Activated CD8-positive, alpha-beta memory T cell treated with anti-CD3 and anti-CD28 coated beads for 1 hour (primary cell): Measurements from ENCODE around the gene PDS5A.
"Not testable (repeated sequence)": the region's sequence is repeated elsewhere in the genome, so short reads cannot be mapped to it uniquely, and the experiment has no call there.

Experiments
- DNase-seq, 2 donors: peaks; one replicate each; pipeline ENCODE4 v3.0.0-alpha.2; 2020; ENCODE audit warnings: low read depth in 1 of 2; ENCODE audit errors: extremely low read depth in 1 of 2

The PDS5A gene, protein sequence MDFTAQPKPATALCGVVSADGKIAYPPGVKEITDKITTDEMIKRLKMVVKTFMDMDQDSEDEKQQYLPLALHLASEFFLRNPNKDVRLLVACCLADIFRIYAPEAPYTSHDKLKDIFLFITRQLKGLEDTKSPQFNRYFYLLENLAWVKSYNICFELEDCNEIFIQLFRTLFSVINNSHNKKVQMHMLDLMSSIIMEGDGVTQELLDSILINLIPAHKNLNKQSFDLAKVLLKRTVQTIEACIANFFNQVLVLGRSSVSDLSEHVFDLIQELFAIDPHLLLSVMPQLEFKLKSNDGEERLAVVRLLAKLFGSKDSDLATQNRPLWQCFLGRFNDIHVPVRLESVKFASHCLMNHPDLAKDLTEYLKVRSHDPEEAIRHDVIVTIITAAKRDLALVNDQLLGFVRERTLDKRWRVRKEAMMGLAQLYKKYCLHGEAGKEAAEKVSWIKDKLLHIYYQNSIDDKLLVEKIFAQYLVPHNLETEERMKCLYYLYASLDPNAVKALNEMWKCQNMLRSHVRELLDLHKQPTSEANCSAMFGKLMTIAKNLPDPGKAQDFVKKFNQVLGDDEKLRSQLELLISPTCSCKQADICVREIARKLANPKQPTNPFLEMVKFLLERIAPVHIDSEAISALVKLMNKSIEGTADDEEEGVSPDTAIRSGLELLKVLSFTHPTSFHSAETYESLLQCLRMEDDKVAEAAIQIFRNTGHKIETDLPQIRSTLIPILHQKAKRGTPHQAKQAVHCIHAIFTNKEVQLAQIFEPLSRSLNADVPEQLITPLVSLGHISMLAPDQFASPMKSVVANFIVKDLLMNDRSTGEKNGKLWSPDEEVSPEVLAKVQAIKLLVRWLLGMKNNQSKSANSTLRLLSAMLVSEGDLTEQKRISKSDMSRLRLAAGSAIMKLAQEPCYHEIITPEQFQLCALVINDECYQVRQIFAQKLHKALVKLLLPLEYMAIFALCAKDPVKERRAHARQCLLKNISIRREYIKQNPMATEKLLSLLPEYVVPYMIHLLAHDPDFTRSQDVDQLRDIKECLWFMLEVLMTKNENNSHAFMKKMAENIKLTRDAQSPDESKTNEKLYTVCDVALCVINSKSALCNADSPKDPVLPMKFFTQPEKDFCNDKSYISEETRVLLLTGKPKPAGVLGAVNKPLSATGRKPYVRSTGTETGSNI (N-terminal part only)

GRCh38 chr4:39977489-39978377 is at the start of gene PDS5A:
TSS of gene PDS5A (minus strand) at chr4:39977911. CDS start at chr4:39976577, 1,334 bp downstream.
- peak; percentile 67 to 83 for DNase-seq

DNA sequence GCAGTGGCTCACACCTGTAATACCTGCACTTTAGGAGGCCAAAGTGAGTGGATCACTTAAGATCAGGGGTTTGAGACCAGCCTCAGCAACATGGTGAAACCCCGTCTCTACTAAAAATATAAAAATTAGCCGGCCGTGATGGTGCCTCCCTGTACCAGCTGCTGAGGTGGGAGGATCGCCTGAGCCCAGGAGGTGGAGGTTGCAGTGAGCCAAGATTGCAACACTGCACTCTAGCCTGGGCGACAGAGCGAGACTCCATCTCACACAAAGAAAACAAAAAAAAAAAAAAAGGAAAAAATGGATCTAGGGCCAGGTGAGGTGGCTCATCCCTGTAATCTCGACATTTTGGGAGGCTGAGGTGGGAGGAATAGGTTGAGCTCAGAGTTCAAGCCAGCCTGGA is 46.3 kb upstream of the PDS5A start:
- not testable (repeated sequence) for DNase-seq

DNA sequence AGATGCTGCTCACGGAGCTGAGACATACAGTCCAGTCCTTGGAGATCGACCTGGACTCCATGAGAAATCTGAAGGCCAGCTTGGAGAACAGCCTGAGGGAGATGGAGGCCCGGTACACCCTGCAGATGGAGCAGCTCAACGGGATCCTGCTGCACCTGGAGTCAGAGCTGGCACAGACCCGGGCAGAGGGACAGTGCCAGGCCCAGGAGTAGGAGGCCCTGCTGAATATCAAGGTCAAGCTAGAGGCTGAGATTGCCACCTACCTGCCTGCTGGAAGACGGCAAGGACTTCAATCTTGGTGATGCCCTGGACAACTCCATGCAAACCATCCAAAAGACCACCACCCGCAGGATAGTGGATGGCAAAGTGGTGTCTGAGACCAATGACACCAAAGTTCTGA is 43.4 kb upstream of the PDS5A start:
- not testable (repeated sequence) for DNase-seq

- no peak for DNase-seq
Observed at GRCh38 chr4:40020221-40020620, 42.5 kb upstream of the PDS5A start.

DNA sequence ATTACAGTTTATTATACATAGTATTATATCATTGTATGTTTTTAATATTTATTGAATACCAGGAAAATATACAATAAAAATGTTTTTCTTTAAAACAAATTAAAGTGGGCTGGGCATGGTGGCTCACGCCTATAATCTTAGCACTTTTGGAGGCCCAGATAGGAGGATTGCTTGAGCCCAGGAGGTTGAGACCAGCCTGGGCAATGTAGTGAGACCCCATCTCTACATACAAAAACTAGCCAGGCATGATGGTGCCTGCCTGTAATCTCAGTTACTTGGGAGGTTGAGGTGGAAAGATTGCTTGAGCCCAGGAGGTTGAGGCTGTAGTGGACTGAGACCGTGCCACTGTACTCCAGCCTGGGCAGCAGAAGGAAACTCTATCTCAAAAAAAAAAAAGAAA is 38.3 kb upstream of the PDS5A start:
- DNase-seq = no peak

DNA sequence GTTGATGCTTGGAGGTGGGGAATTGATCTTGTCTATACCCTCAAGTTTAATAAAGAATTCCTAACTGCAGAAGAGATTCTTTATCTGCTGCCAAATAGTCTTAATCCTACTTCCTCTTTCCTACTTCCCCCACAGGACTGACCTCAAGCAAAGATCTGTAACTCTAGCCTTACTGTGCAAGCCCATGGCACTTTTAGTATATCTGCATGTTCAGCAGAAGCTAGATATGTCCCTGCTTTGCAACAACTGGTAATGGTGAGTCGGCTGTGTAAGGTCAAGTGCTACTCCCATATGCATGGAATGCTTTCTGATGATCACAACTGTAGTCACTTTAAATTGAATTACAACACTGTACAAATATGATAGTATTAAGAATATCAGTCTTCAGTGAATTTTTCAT is 26.3 kb upstream of the PDS5A start:
- DNase-seq = no peak

- DNase-seq = no peak
Observed at GRCh38 chr4:40000711-40001110, 23.0 kb upstream of the PDS5A start.

GRCh38 chr4:39998659-39999345 is 21.1 kb upstream of the PDS5A start:
- no peak for DNase-seq

- DNase-seq = no peak
Observed at GRCh38 chr4:39996811-39997210, 19.1 kb upstream of the PDS5A start.

- DNase-seq = no peak
Observed at GRCh38 chr4:39994406-39994805, 16.7 kb upstream of the PDS5A start.

DNA sequence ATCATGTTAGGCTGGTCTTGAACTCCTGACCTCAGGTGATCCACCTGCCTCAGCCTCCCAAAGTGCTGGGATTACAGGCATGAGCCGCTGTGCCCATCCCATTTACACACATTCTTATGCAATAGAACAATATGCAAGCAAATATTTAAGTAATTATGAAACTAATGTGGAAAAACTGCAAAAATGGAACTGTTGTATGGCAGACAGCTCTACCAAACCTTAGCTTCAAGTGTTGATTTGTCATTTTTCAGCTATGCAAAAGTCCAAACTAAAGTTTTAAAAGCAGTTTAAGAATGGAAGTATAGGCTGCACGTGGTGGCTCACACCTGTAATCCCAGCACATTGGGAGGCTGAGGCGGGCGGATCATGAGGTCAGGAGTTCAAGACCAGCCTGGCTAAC is 11.7 kb upstream of the PDS5A start:
- not testable (repeated sequence) for DNase-seq

GRCh38 chr4:39987485-39987884 is 9.8 kb upstream of the PDS5A start:
- no peak for DNase-seq

DNA sequence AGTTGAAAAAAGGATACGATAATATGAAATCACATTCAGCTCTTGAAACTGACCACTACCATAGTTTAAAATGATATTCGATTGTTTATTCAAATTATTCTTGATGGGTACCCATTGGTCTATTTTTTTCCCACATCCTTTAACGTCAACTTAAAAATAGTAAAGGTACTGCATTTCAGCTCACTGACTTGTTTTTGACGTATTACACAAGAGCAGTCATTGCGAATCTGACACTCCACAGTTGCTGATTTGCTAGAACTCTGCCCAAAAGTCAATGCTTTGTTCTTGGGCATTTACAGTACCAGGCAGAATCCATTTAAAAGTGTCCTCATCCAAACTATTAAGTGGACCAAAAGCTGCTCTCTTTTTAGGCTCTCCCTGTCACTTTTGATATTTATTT is 1.2 kb upstream of the PDS5A start:
- no peak for DNase-seq

DNA sequence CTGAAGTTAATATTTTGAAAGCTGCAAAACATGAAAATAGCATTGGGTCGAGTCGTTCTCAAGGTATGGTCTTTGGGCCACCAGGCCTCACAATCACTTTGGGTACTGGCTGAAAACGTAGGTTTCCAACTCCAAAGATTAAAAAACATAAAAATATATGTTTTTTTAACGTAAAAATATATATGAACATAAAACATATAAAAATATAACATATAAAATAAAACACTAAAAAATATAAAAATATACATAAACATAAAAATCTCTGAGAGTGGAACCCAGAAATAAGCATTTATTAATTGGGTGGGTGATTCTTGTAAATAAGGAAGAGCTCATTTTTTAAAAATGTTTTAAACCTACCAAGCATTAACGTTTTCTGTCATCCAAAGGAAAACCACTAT is 666 bp upstream of the PDS5A start:
- DNase-seq = no peak

DNA sequence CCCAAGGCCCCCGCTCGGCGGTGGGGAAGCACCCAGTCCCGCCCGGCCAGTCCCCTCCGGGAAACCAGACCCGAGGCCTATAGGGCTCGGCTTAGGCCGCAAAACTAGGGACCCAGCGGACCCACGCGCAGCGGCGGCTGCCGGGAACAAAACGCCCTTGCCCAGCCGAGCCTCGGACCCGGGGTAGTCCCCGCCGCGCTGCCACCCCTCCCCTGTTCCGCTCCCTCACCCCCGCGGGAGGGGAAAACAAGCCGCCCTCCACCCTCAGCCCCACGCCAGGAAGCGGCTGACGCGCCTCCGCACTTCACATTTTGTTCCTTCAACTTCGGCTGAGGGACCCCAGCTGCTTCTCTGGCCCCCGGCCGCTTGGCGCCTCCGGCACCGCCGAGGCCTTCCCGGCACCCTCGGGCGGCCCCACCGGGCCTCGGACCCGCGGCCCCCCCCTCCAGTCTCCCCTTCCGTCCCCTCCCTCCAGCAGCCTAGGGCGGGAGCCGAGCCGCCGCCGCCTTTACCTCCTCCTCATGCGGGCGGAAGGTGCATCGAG is 694 bp downstream of the PDS5A start:
- DNase-seq = peak in 1 of 2 donors; percentile 25

- DNase-seq = peak; percentile 19 to 37
Observed at GRCh38 chr4:39976141-39976944, 1.4 kb downstream of the PDS5A start.

GRCh38 chr4:39975488-39976089 is 2.1 kb downstream of the PDS5A start:
- DNase-seq = no peak

- not testable (repeated sequence) for DNase-seq
Observed at GRCh38 chr4:39973052-39973451, 4.7 kb downstream of the PDS5A start.
